Loucy (cell line): ENCODE results near the gene KPNA6.

Source experiments
- H2AFZ ChIP-seq: fragments of 200-600 bp; sonication (generic); 2 replicates; pipeline ENCODE4 v1.6.0; 2016; ENCODE audit warnings: antibody characterized with exemption, mild to moderate bottlenecking, low read length, moderate library complexity
- H3F3A ChIP-seq: fragments of 200-600 bp; 2 replicates; pipeline ENCODE4 v1.6.0; 2016; ENCODE audit warnings: antibody characterized with exemption, low read depth, mild to moderate bottlenecking
- H3K27me3 ChIP-seq: fragments of 200-600 bp; sonication (generic); 2 replicates; pipeline ENCODE4 v1.6.1; 2014; ENCODE audit warnings: low read length, mild to moderate bottlenecking; ENCODE audit not compliant: insufficient read depth, poor library complexity, severe bottlenecking
- H3K36me3 ChIP-seq: fragments of 200-600 bp; sonication (generic); 2 replicates; pipeline ENCODE4 v1.6.1; 2016; ENCODE audit warnings: low read length; ENCODE audit not compliant: insufficient read depth
- H3K4me1 ChIP-seq: fragments of 200-600 bp; sonication (generic); 2 replicates; pipeline ENCODE4 v1.5.1; 2014; ENCODE audit warnings: low read length, mild to moderate bottlenecking; ENCODE audit not compliant: insufficient read depth, poor library complexity, severe bottlenecking
- H3K4me2 ChIP-seq: fragments of 200-600 bp; sonication (generic); 2 replicates; pipeline ENCODE4 v1.6.0; 2014; ENCODE audit warnings: antibody characterized with exemption, low read length, low read depth, mild to moderate bottlenecking; ENCODE audit not compliant: poor library complexity, severe bottlenecking
- H3K4me3 ChIP-seq: fragments of 200-600 bp; sonication (generic); 2 replicates; pipeline ENCODE4 v1.5.1; 2014; ENCODE audit warnings: low read length, mild to moderate bottlenecking, mixed read lengths; ENCODE audit not compliant: poor library complexity, severe bottlenecking
- H3K79me2 ChIP-seq: fragments of 200-600 bp; sonication (generic); 2 replicates; pipeline ENCODE4 v1.6.1; 2014; ENCODE audit warnings: low read length; ENCODE audit not compliant: insufficient read depth
- H3K9ac ChIP-seq: fragments of 200-600 bp; sonication (generic); 2 replicates; pipeline ENCODE4 v1.6.0; 2014; ENCODE audit warnings: mild to moderate bottlenecking, low read depth, low read length, moderate library complexity; ENCODE audit not compliant: poor library complexity, severe bottlenecking
- H3K9me2 ChIP-seq: fragments of 200-600 bp; sonication (generic); replicated peaks from 2 replicates; pipeline ENCODE4 v1.6.1; 2016; ENCODE audit warnings: low read depth, low read length, mixed read lengths
- H3K9me3 ChIP-seq: fragments of 200-600 bp; sonication (generic); 2 replicates; pipeline ENCODE4 v1.6.1; 2014; ENCODE audit warnings: mild to moderate bottlenecking, antibody characterized with exemption, low read length, low read depth; ENCODE audit not compliant: insufficient read depth
- H4K20me1 ChIP-seq: fragments of 200-600 bp; sonication (generic); 2 replicates; pipeline ENCODE4 v1.6.0; 2014; ENCODE audit warnings: antibody characterized with exemption, low read length, mild to moderate bottlenecking; ENCODE audit not compliant: insufficient read depth, poor library complexity, severe bottlenecking
- CTCF ChIP-seq: fragments of 200-600 bp; sonication (generic); conservative IDR thresholded peaks from 2 replicates; pipeline ENCODE4 v1.5.1; 2014; ENCODE audit warnings: mild to moderate bottlenecking, antibody characterized with exemption, low read length
- EZH2phosphoT487 ChIP-seq: fragments of 200-600 bp; IDR thresholded peaks from 2 replicates; pipeline ENCODE4 v1.6.1; 2018; ENCODE audit warnings: antibody characterized with exemption, mild to moderate bottlenecking, moderate library complexity, borderline replicate concordance

Gene KPNA6

GRCh38 chr1:32197074-32197473, 89.2 kb downstream of the KPNA6 start:
- Histone ChIP-seq H3F3A (peaks cover 7% of the 10 kb centered on the region; the same call in 1 of the 2 replicates), H3K4me3 (no peak overlapping the region), H3K79me2 (peaks cover 5% of the 10 kb centered on the region; the same call in 1 of the 2 replicates), H3K4me2 (peak overlapping the region; percentile 65), H2AFZ (no peak overlapping the region), H3K27me3 (no peaks in the 10 kb centered on the region), H4K20me1 (peaks cover 54% of the 10 kb centered on the region), H3K4me1 (peaks cover 43% of the 10 kb centered on the region), H3K36me3 (peaks cover 46% of the 10 kb centered on the region; the same call in 1 of the 2 replicates), H3K9ac (no peak overlapping the region), H3K9me2 (no peaks in the 10 kb centered on the region), H3K9me3 (no peaks in the 10 kb centered on the region)
- TF ChIP-seq EZH2phosphoT487 (no peak), CTCF (no peak)

GRCh38 chr1:32197837-32198236, 90.0 kb downstream of the KPNA6 start:
- Histone ChIP-seq H3K4me3 (no peak overlapping the region), H3K4me2 (no peak overlapping the region), H3K9me2 (no peaks in the 10 kb centered on the region), H3K79me2 (peaks cover 11% of the 10 kb centered on the region; the same call in 1 of the 2 replicates), H3K9me3 (no peaks in the 10 kb centered on the region), H3K36me3 (peaks cover 38% of the 10 kb centered on the region; the same call in 1 of the 2 replicates), H4K20me1 (peaks cover 46% of the 10 kb centered on the region), H2AFZ (no peak overlapping the region), H3F3A (peaks cover 7% of the 10 kb centered on the region; the same call in 1 of the 2 replicates), H3K9ac (no peak overlapping the region), H3K4me1 (peaks cover 50% of the 10 kb centered on the region), H3K27me3 (no peaks in the 10 kb centered on the region)
- TF ChIP-seq EZH2phosphoT487 (no peak), CTCF (no peak)

DNA sequence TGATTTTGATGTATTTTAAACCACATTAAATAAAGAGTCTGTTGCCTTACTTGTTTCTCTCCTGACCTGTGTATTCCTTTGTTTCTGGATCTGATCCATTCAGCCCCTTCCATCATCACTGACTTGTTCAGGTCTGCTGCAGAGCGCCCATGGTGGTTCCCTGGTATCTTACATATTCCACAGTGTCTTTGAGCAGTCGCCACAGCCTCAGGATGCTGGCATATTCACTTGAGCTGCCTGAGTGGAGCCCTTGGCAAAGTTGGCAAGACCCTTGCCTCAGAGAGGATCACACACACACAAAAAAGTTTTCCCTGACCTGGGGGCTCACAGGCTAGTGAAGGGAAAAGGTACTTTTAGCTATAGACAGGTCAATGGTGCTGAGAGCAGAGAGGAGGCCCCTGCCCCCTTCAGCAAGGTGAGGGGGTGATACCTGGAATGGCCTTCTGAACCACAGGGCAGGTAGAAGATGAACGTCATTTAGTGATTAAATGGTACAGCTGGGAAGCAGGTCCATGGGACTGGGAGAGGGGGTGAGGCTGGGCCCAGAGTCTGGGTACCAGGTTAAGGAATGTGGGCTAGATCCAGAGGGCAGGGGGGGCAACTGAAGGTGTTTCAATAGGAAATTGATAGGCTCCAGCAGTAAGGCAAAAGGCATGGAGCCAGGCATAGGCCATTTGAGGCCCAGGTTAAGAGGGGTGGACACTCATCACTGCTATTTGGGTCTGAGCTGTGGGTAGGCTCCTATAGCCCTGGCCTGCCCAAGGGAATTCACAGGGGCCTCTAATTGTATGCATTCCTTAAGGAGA, 90.6 kb downstream of the KPNA6 start:
- H3K27me3 ChIP-seq, result no peaks in the 10 kb centered on the region
- peaks cover 32% of the 10 kb centered on the region; the same call in 1 of the 2 replicates for H3K36me3 ChIP-seq
- TF ChIP-seq EZH2phosphoT487, result no peak
- TF ChIP-seq CTCF, result no peak
- no peak overlapping the region for H3K9ac ChIP-seq
- peaks cover 11% of the 10 kb centered on the region; the same call in 1 of the 2 replicates for H3K79me2 ChIP-seq
- peaks cover 7% of the 10 kb centered on the region; the same call in 1 of the 2 replicates for H3F3A ChIP-seq
- H3K9me2 ChIP-seq, result no peaks in the 10 kb centered on the region
- H3K9me3 ChIP-seq, result no peaks in the 10 kb centered on the region
- peaks cover 53% of the 10 kb centered on the region for H3K4me1 ChIP-seq
- no peak overlapping the region for H2AFZ ChIP-seq
- H4K20me1 ChIP-seq, result peaks cover 42% of the 10 kb centered on the region
- no peak overlapping the region for H3K4me3 ChIP-seq
- no peak overlapping the region for H3K4me2 ChIP-seq
